Thoracic aorta (tissue), 2 donors: ENCODE measurements around the gene MICAL3. TPM values are rescaled to one million over a fixed set of nuclear protein-coding genes. Genes with fewer than 3 reads are reported as not detected.
A peak's percentile ranks its signal among the peaks of the same experiment; 100 is the strongest.

Experiments used
- ATAC-seq: fragments of 150-250 bp; one replicate; pipeline ENCODE4 v1.8.0; 2017; ENCODE audit warnings: low read depth; ENCODE audit not compliant: insufficient number of reproducible peaks, low FRiP score
- DNase-seq: peaks from one replicate; pipeline ENCODE4 v3.0.0-alpha.2; 2020; ENCODE audit warnings: low spot score
- H3K27ac ChIP-seq, 2 donors: fragments of 200-600 bp; sonication (generic); 1 replicate in 1 of 2; 2 replicates in 1 of 2; pipeline ENCODE4 v1.5.1; 2016; ENCODE audit warnings: mild to moderate bottlenecking in 2 of 2, moderate library complexity in 2 of 2
- H3K27me3 ChIP-seq: fragments of 200-600 bp; sonication (generic); replicated peaks from 2 replicates; pipeline ENCODE4 v1.6.0; 2016; ENCODE audit warnings: mild to moderate bottlenecking; ENCODE audit not compliant: insufficient read depth
- H3K36me3 ChIP-seq: fragments of 200-600 bp; sonication (generic); one replicate; pipeline ENCODE4 v1.5.1; 2016
- H3K4me1 ChIP-seq, 2 donors: fragments of 200-600 bp; sonication (generic); 1 replicate in 1 of 2; 2 replicates in 1 of 2; pipeline versions ENCODE4 v1.5.1 to v1.6.0; 2016; ENCODE audit warnings: low read depth in 2 of 2, mild to moderate bottlenecking in 1 of 2; ENCODE audit not compliant: control insufficient read depth in 1 of 2
- H3K4me3 ChIP-seq: fragments of 200-600 bp; sonication (generic); 2 replicates; pipeline ENCODE4 v1.5.1; 2016; ENCODE audit warnings: mild to moderate bottlenecking
- H3K9me3 ChIP-seq: fragments of 200-600 bp; sonication (generic); 2 replicates; pipeline ENCODE4 v1.5.1; 2016
- CTCF ChIP-seq: fragments of 200-600 bp; sonication (generic); IDR thresholded peaks from one replicate; pipeline ENCODE4 v1.5.1; 2019; ENCODE audit warnings: antibody characterized with exemption
- total RNA-seq, 2 donors: library from RNA; depleted of rRNA; stranded (reverse); fragments of >200 nt; gene quantifications; one replicate each; pipeline versions ENCODE4 v1.1.0 to v1.2.3, GENCODE V29; 2016

Gene MICAL3
- total RNA-seq, 2 donors from 2014 or later, result 45.2 to 78.0 TPM

- TF ChIP-seq CTCF, result no peak
- H3K27me3 ChIP-seq, result no peaks in the 10 kb centered on the region
- ATAC-seq (no peak), DNase-seq (no peak)
- H3K27ac ChIP-seq, result no peak overlapping the region
- peaks cover 20 to 34% of the 10 kb centered on the region in 2 donors for H3K4me1 ChIP-seq
- no peak overlapping the region for H3K4me3 ChIP-seq
- no peaks in the 10 kb centered on the region for H3K9me3 ChIP-seq
- no peaks in the 10 kb centered on the region for H3K36me3 ChIP-seq
Observed at GRCh38 chr22:17949642-17950473, 74.5 kb downstream of the MICAL3 start.

GRCh38 chr22:17948101-17948500 is 76.3 kb downstream of the MICAL3 start:
- Histone ChIP-seq H3K4me1 (peaks cover 32 to 52% of the 10 kb centered on the region in 2 donors), H3K27me3 (no peaks in the 10 kb centered on the region), H3K9me3 (no peaks in the 10 kb centered on the region), H3K27ac (no peak overlapping the region), H3K36me3 (no peaks in the 10 kb centered on the region), H3K4me3 (no peak overlapping the region)
- no peak for TF ChIP-seq CTCF
- ATAC-seq (no peak), DNase-seq (no peak)

GRCh38 chr22:17946662-17947367 is 77.5 kb downstream of the MICAL3 start:
- no peak for DNase-seq
- TF ChIP-seq CTCF, result no peak
- Histone ChIP-seq H3K27me3 (no peaks in the 10 kb centered on the region), H3K36me3 (no peaks in the 10 kb centered on the region), H3K4me1 (peaks cover 32 to 65% of the 10 kb centered on the region in 2 donors), H3K9me3 (no peaks in the 10 kb centered on the region), H3K27ac (no peak overlapping the region), H3K4me3 (no peak overlapping the region)
- ATAC-seq, result no peak

GRCh38 chr22:17945888-17946648 is 78.3 kb downstream of the MICAL3 start:
- Histone ChIP-seq H3K9me3 (no peaks in the 10 kb centered on the region), H3K27me3 (no peaks in the 10 kb centered on the region), H3K27ac (peak overlapping the region in 1 of 2 donors; percentile 53), H3K4me1 (peaks cover 32 to 68% of the 10 kb centered on the region in 2 donors), H3K4me3 (peak overlapping the region; percentile 8), H3K36me3 (no peaks in the 10 kb centered on the region)
- no peak for DNase-seq
- no peak for ATAC-seq
- no peak for TF ChIP-seq CTCF
